ENCODE data around the gene OPCML.

DNA sequence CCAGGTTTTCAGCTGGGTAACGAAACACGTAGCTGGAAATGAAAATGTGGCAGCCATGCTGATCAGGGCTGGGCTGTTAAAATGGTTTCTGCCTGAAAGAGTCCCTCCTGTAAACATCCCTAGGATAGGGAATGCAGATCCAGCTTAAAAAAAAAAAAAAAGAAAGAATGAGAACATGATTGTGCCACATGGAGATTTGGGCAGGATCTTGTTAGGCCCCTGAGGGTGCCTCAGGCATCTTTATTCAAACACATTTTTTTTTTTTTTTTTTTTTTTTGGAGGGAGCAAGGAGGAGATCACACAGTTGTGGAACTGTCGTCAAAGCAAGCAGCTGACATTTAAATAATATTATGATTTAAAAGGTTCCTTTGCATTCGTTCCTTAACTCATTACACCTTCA is 900.3 kb downstream of the OPCML start:
- TF ChIP-seq, protein P1, sequence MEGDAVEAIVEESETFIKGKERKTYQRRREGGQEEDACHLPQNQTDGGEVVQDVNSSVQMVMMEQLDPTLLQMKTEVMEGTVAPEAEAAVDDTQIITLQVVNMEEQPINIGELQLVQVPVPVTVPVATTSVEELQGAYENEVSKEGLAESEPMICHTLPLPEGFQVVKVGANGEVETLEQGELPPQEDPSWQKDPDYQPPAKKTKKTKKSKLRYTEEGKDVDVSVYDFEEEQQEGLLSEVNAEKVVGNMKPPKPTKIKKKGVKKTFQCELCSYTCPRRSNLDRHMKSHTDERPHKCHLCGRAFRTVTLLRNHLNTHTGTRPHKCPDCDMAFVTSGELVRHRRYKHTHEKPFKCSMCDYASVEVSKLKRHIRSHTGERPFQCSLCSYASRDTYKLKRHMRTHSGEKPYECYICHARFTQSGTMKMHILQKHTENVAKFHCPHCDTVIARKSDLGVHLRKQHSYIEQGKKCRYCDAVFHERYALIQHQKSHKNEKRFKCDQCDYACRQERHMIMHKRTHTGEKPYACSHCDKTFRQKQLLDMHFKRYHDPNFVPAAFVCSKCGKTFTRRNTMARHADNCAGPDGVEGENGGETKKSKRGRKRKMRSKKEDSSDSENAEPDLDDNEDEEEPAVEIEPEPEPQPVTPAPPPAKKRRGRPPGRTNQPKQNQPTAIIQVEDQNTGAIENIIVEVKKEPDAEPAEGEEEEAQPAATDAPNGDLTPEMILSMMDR (IDR thresholded peaks at IDR 0.05; ENCODE audit: insufficient read depth, low read length) = no peak
- TF ChIP-seq POLR2AphosphoS5 (IDR thresholded peaks at IDR 0.05; ENCODE audit: low read depth) (no peak), REST (IDR thresholded peaks at IDR 0.05; ENCODE audit: insufficient replicate concordance, low read depth) (no peak), SPI1 (IDR thresholded peaks at IDR 0.05; ENCODE audit: borderline replicate concordance, low read depth) (no peak)

Measured in HL-60 (cell line).